ENCODE measurements around the gene OR51V1.
"Not testable (repeated sequence)": the region's sequence is repeated elsewhere in the genome, so short reads cannot be mapped to it uniquely, and the experiment has no call there.

Gene OR51V1

DNA sequence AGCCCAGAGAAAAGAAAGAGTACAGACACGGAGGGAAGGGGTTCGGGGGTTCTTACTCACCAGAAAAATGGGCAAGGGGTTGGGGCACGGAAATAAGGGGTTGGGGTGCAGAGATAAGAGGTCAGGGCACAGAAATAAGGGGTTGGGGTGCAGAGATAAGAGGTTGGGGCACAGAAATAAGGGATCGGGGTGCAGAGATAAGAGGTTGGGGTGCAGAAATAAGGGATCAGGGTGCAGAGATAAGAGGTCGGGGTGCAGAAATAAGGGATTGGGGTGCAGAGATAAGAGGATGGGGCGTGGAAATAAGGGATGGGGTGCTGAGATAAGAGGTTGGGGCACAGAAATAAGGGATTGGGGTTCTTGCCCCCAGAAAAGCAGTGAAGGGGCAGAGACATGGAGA, 35.7 kb downstream of the OR51V1 start:
- H3K27me3 ChIP-seq (ENCODE audit: control insufficient read depth in 1 of 2, insufficient read depth in 1 of 2, low read length in 2 of 2); H3K9me3 ChIP-seq (ENCODE audit: control insufficient read depth, low read length); H3K36me3 ChIP-seq (ENCODE audit: control insufficient read depth in 1 of 2, insufficient read depth in 2 of 2, low read depth in 1 of 2, low read length in 2 of 2); DNase-seq; H3K4me1 ChIP-seq (ENCODE audit: control insufficient read depth, insufficient read depth, low read depth, low read length); H3K4me2 ChIP-seq (ENCODE audit: low read length, poor library complexity, severe bottlenecking); H3K23ac ChIP-seq (ENCODE audit: low read length in 2 of 2); H4K91ac ChIP-seq (ENCODE audit: low read length); H3K14ac ChIP-seq (ENCODE audit: low read length in 2 of 2); H3K27ac ChIP-seq (ENCODE audit: low read length, poor library complexity, severe bottlenecking); H3K18ac ChIP-seq (ENCODE audit: low read depth in 1 of 2, low read length in 2 of 2); H3K4me3 ChIP-seq (ENCODE audit: insufficient read depth in 1 of 2, low read depth in 1 of 2, low read length in 2 of 2); H2AK5ac ChIP-seq (ENCODE audit: low read length, severe bottlenecking); H3K9ac ChIP-seq (ENCODE audit: low read length); H2BK12ac ChIP-seq (ENCODE audit: low read length in 2 of 2); H2BK5ac ChIP-seq (ENCODE audit: low read depth, low read length, poor library complexity, severe bottlenecking); H2BK120ac ChIP-seq (ENCODE audit: low read depth, low read length); H2BK15ac ChIP-seq (ENCODE audit: low read depth, poor library complexity, severe bottlenecking); H4K8ac ChIP-seq (ENCODE audit: low read length); H3K4ac ChIP-seq (ENCODE audit: low read depth in 1 of 2, low read length in 2 of 2); H2AFZ ChIP-seq (ENCODE audit: low read depth, low read length); H3K79me1 ChIP-seq (replicated peaks; ENCODE audit: low read length, poor library complexity, severe bottlenecking): not testable (repeated sequence)
- WGBS: 76% methylated on average over 6 of the region's 6 CpGs

DNA sequence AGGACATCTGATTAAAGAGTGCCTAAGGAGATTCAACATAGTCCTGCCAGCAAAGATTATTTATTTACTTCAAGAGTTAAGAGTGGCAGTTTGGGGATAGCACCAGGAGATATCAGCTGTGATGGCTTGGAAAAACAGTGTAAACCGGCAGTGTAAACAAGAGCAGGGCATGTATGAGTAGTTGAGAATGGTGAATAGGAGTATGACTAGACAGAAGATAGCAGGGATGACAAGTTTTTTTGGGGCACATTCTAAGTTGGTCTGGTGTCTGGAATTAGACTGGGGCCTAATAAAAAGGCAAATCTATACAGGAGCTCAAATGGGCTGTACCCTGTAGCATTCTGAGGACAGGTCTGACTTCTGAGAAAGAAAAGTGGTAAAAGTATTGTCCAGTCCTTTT, 39.4 kb downstream of the OR51V1 start:
- not testable (repeated sequence) for H4K91ac ChIP-seq (ENCODE audit: low read length); H3K4me1 ChIP-seq (ENCODE audit: control insufficient read depth, insufficient read depth, low read depth, low read length); H3K14ac ChIP-seq (ENCODE audit: low read length in 2 of 2); H3K18ac ChIP-seq (ENCODE audit: low read depth in 1 of 2, low read length in 2 of 2); H3K36me3 ChIP-seq (ENCODE audit: control insufficient read depth in 1 of 2, insufficient read depth in 2 of 2, low read depth in 1 of 2, low read length in 2 of 2); H3K27me3 ChIP-seq (ENCODE audit: control insufficient read depth in 1 of 2, insufficient read depth in 1 of 2, low read length in 2 of 2); H2AFZ ChIP-seq (ENCODE audit: low read depth, low read length); H2BK12ac ChIP-seq (ENCODE audit: low read length in 2 of 2); H3K4me2 ChIP-seq (ENCODE audit: low read length, poor library complexity, severe bottlenecking); DNase-seq; H3K9me3 ChIP-seq (ENCODE audit: control insufficient read depth, low read length); H3K4me3 ChIP-seq (ENCODE audit: insufficient read depth in 1 of 2, low read depth in 1 of 2, low read length in 2 of 2); H4K8ac ChIP-seq (ENCODE audit: low read length); H2BK120ac ChIP-seq (ENCODE audit: low read depth, low read length); H2AK5ac ChIP-seq (ENCODE audit: low read length, severe bottlenecking); H2BK5ac ChIP-seq (ENCODE audit: low read depth, low read length, poor library complexity, severe bottlenecking); H2BK15ac ChIP-seq (ENCODE audit: low read depth, poor library complexity, severe bottlenecking); H3K9ac ChIP-seq (ENCODE audit: low read length); H3K79me1 ChIP-seq (replicated peaks; ENCODE audit: low read length, poor library complexity, severe bottlenecking); H3K4ac ChIP-seq (ENCODE audit: low read depth in 1 of 2, low read length in 2 of 2); H3K27ac ChIP-seq (ENCODE audit: low read length, poor library complexity, severe bottlenecking); H3K23ac ChIP-seq (ENCODE audit: low read length in 2 of 2)
- WGBS: 92% methylated on average over 1 of the region's 1 CpG

DNA sequence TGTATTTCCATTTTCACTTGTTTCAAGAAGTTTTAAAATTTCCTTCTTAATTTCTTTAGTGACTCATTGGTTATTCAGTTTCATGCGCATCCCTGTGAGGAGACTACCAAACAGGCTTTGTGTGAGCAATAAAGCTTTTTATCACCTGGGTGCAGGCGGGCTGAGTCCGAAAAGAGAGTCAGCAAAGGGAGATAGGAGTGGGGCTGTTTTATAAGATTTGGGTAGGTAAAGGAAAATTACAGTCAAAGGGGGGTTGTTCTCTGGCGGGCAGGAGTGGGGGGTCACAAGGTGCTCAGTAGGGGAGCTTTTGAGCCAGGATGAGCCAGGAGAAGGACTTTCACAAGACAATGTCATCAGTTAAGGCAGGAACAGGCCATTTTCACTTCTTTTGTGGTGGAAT, 40.3 kb downstream of the OR51V1 start:
- 95% methylated on average over 4 of the region's 4 CpGs for WGBS
- H3K79me1 ChIP-seq (replicated peaks; ENCODE audit: low read length, poor library complexity, severe bottlenecking): not testable (repeated sequence)

DNA sequence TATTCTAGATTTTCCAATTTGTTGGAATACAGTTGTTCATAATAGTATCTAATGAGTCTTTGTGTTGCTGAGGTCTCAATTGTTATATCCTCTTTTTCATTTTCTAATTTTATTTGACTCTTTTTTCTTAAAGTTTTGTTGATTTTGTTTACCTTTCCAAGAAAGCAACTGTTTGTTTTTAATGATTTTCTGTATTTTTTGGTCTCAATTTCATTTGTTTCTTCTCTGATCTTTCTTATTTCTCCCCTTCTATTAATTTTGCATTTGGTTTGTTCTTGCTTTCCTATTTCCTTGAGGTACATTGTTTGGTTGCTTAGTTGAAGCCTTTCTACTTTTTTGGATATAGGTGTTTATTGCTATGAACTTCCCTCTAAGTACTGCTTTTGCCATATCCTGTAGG, 40.7 kb downstream of the OR51V1 start:
- no peak overlapping the region for H2BK15ac ChIP-seq (ENCODE audit: low read depth, poor library complexity, severe bottlenecking)
- H2BK12ac ChIP-seq (ENCODE audit: low read length in 2 of 2): no peak overlapping the region
- no peak overlapping the region for H2AK5ac ChIP-seq (ENCODE audit: low read length, severe bottlenecking)
- H3K9me3 ChIP-seq (ENCODE audit: control insufficient read depth, low read length): no peaks in the 10 kb centered on the region
- H3K4ac ChIP-seq (ENCODE audit: low read depth in 1 of 2, low read length in 2 of 2): no peak overlapping the region
- no peak overlapping the region for H4K91ac ChIP-seq (ENCODE audit: low read length)
- no peak overlapping the region for H3K4me2 ChIP-seq (ENCODE audit: low read length, poor library complexity, severe bottlenecking)
- no peak overlapping the region for H3K27ac ChIP-seq (ENCODE audit: low read length, poor library complexity, severe bottlenecking)
- no peak overlapping the region for H3K14ac ChIP-seq (ENCODE audit: low read length in 2 of 2)
- no peak overlapping the region for H3K18ac ChIP-seq (ENCODE audit: low read depth in 1 of 2, low read length in 2 of 2)
- H3K4me1 ChIP-seq (ENCODE audit: control insufficient read depth, insufficient read depth, low read depth, low read length): no peaks in the 10 kb centered on the region
- H3K36me3 ChIP-seq (ENCODE audit: control insufficient read depth in 1 of 2, insufficient read depth in 2 of 2, low read depth in 1 of 2, low read length in 2 of 2): no peaks in the 10 kb centered on the region
- no peak for DNase-seq
- no peaks in the 10 kb centered on the region for H3K79me1 ChIP-seq (replicated peaks; ENCODE audit: low read length, poor library complexity, severe bottlenecking)
- no peak overlapping the region for H2BK5ac ChIP-seq (ENCODE audit: low read depth, low read length, poor library complexity, severe bottlenecking)
- H3K23ac ChIP-seq (ENCODE audit: low read length in 2 of 2): no peak overlapping the region
- H3K9ac ChIP-seq (ENCODE audit: low read length): no peak overlapping the region
- no peak overlapping the region for H2BK120ac ChIP-seq (ENCODE audit: low read depth, low read length)
- no peak overlapping the region for H3K4me3 ChIP-seq (ENCODE audit: insufficient read depth in 1 of 2, low read depth in 1 of 2, low read length in 2 of 2)
- H2AFZ ChIP-seq (ENCODE audit: low read depth, low read length): no peak overlapping the region
- H4K8ac ChIP-seq (ENCODE audit: low read length): no peak overlapping the region
- H3K27me3 ChIP-seq (ENCODE audit: control insufficient read depth in 1 of 2, insufficient read depth in 1 of 2, low read length in 2 of 2): no peaks in the 10 kb centered on the region

More for the DNA sequence above, 40.3 kb downstream of the OR51V1 start:
- H2BK12ac ChIP-seq (ENCODE audit: low read length in 2 of 2); H3K9me3 ChIP-seq (ENCODE audit: control insufficient read depth, low read length); H3K14ac ChIP-seq (ENCODE audit: low read length in 2 of 2); H3K27ac ChIP-seq (ENCODE audit: low read length, poor library complexity, severe bottlenecking); DNase-seq; H2BK120ac ChIP-seq (ENCODE audit: low read depth, low read length); H4K8ac ChIP-seq (ENCODE audit: low read length); H3K9ac ChIP-seq (ENCODE audit: low read length); H3K23ac ChIP-seq (ENCODE audit: low read length in 2 of 2); H3K4me1 ChIP-seq (ENCODE audit: control insufficient read depth, insufficient read depth, low read depth, low read length); H2BK5ac ChIP-seq (ENCODE audit: low read depth, low read length, poor library complexity, severe bottlenecking); H2AFZ ChIP-seq (ENCODE audit: low read depth, low read length); H3K36me3 ChIP-seq (ENCODE audit: control insufficient read depth in 1 of 2, insufficient read depth in 2 of 2, low read depth in 1 of 2, low read length in 2 of 2); H3K4me2 ChIP-seq (ENCODE audit: low read length, poor library complexity, severe bottlenecking); H3K4ac ChIP-seq (ENCODE audit: low read depth in 1 of 2, low read length in 2 of 2); H3K4me3 ChIP-seq (ENCODE audit: insufficient read depth in 1 of 2, low read depth in 1 of 2, low read length in 2 of 2); H4K91ac ChIP-seq (ENCODE audit: low read length); H2BK15ac ChIP-seq (ENCODE audit: low read depth, poor library complexity, severe bottlenecking); H3K27me3 ChIP-seq (ENCODE audit: control insufficient read depth in 1 of 2, insufficient read depth in 1 of 2, low read length in 2 of 2); H3K18ac ChIP-seq (ENCODE audit: low read depth in 1 of 2, low read length in 2 of 2); H2AK5ac ChIP-seq (ENCODE audit: low read length, severe bottlenecking): not testable (repeated sequence)
